NCI-H69 (cell line): Measurements from ENCODE around the gene NUP50.
A peak's percentile ranks its signal among the peaks of the same experiment; 100 is the strongest.

Experiments used
- DNase-seq: peaks from one replicate; lab custom pipeline; 2025; lab: John Stamatoyannopoulos, UW

The NUP50 gene

GRCh38 chr22:45208993-45209838 is 45.5 kb downstream of the NUP50 start:
- DNase-seq, result peak; percentile 59

- no peak for DNase-seq
Measured at GRCh38 chr22:45210174-45210573, 46.4 kb downstream of the NUP50 start.

GRCh38 chr22:45210577-45210976 is 46.9 kb downstream of the NUP50 start:
- DNase-seq, result no peak

- no peak for DNase-seq
Measured at GRCh38 chr22:45210991-45211390, 47.3 kb downstream of the NUP50 start.

- no peak for DNase-seq
Measured at GRCh38 chr22:45211435-45211834, 47.7 kb downstream of the NUP50 start.

GRCh38 chr22:45211848-45212247 is 48.1 kb downstream of the NUP50 start:
- no peak for DNase-seq

GRCh38 chr22:45212306-45212709 is 48.6 kb downstream of the NUP50 start:
- peak; percentile 40 for DNase-seq

GRCh38 chr22:45212992-45213751 is 49.4 kb downstream of the NUP50 start:
- DNase-seq, result no peak

GRCh38 chr22:45216133-45217003 is 52.6 kb downstream of the NUP50 start:
- no peak for DNase-seq

- no peak for DNase-seq
Measured at GRCh38 chr22:45217345-45217744, 53.6 kb downstream of the NUP50 start.

- DNase-seq, result no peak
Measured at GRCh38 chr22:45217806-45218205, 54.1 kb downstream of the NUP50 start.

- peak; percentile 70 for DNase-seq
Measured at GRCh38 chr22:45218976-45219375, 55.3 kb downstream of the NUP50 start.

GRCh38 chr22:45221201-45221600 is 57.5 kb downstream of the NUP50 start:
- no peak for DNase-seq

GRCh38 chr22:45223304-45224117 is 59.8 kb downstream of the NUP50 start:
- DNase-seq, result peak; percentile 51

GRCh38 chr22:45224331-45224730 is 60.6 kb downstream of the NUP50 start:
- DNase-seq, result no peak

GRCh38 chr22:45224988-45225731 is 61.4 kb downstream of the NUP50 start:
- DNase-seq, result no peak

- DNase-seq, result no peak
Measured at GRCh38 chr22:45225732-45226502, 62.2 kb downstream of the NUP50 start.

- DNase-seq, result no peak
Measured at GRCh38 chr22:45226503-45227186, 62.9 kb downstream of the NUP50 start.
